H1 (cell line): ENCODE data around the gene ZNF516. TPM values are rescaled to one million over a fixed set of nuclear protein-coding genes. Genes with fewer than 3 reads are reported as not detected.

Experiments
- CTCF ChIA-PET: fragments of 300-600 bp; sonication (Branson Sonifier 250); formaldehyde crosslinking; loops from one replicate; lab custom pipeline; 2021; ENCODE audit not compliant: partially characterized antibody; lab: Charles Lee
- POLR2A ChIA-PET: fragments of 300-600 bp; sonication (Branson Sonifier 250); formaldehyde crosslinking; loops from one replicate; lab custom pipeline; 2021; ENCODE audit warnings: inconsistent platforms; ENCODE audit not compliant: partially characterized antibody; lab: Charles Lee
- DNase-seq, 2 experiments: peaks; one replicate each; pipeline versions ENCODE4 v3.0.0 to v3.0.0-alpha.2; 2010 to 2022; ENCODE audit warnings: low spot score in 2 of 2, low read depth in 1 of 2, mixed read lengths in 1 of 2
- FAIRE-seq: peaks from 2 replicates; lab custom pipeline; 2011; peaks lifted over from hg19 to GRCh38; lab: Jason Lieb, UNC
- H2AFZ ChIP-seq: 2 replicates; pipeline ENCODE4 v1.8.1; 2012; ENCODE audit warnings: low read length, inconsistent platforms
- H2AK5ac ChIP-seq: 2 replicates; pipeline ENCODE4 v1.6.1; 2013; ENCODE audit warnings: low read depth, low read length
- H2BK120ac ChIP-seq: replicated peaks from 2 replicates; pipeline ENCODE3; 2013; ENCODE audit warnings: low read depth, low read length, inconsistent platforms
- H2BK12ac ChIP-seq: 2 replicates; pipeline ENCODE4 v1.6.1; 2013; ENCODE audit warnings: low read depth, low read length
- H2BK15ac ChIP-seq: 2 replicates; pipeline ENCODE4 v1.6.1; 2013; ENCODE audit warnings: low read length
- H2BK20ac ChIP-seq: 2 replicates; pipeline ENCODE4 v1.6.1; 2013; ENCODE audit warnings: low read length
- H2BK5ac ChIP-seq: 2 replicates; pipeline ENCODE4 v1.6.1; 2013; ENCODE audit warnings: low read depth, low read length
- H3K14ac ChIP-seq: 2 replicates; pipeline ENCODE4 v1.6.1; 2013; ENCODE audit warnings: inconsistent platforms; ENCODE audit not compliant: insufficient read length
- H3K18ac ChIP-seq: 2 replicates; pipeline ENCODE4 v1.6.1; 2013; ENCODE audit warnings: low read length; ENCODE audit errors: extremely low read depth
- H3K23ac ChIP-seq: 2 replicates; pipeline ENCODE4 v1.6.1; 2013; ENCODE audit warnings: inconsistent platforms; ENCODE audit not compliant: insufficient read length
- H3K23me2 ChIP-seq: 2 replicates; pipeline ENCODE4 v1.6.1; 2013; ENCODE audit warnings: low read depth, low read length
- H3K27ac ChIP-seq: 2 replicates; pipeline ENCODE4 v1.6.1; 2011; ENCODE audit warnings: low read depth, low read length, inconsistent platforms
- H3K27me3 ChIP-seq, 4 experiments: replicated peaks in 1 of 4; 1 replicate in 1 of 4; 2 replicates in 3 of 4; pipeline versions ENCODE4 v1.6.1 to v1.8.1; 2011 to 2013; ENCODE audit warnings: low read length in 3 of 4, mild to moderate bottlenecking in 3 of 4, inconsistent platforms in 2 of 4, mixed read lengths in 2 of 4, moderate library complexity in 1 of 4; ENCODE audit not compliant: control insufficient read depth in 3 of 4, insufficient read depth in 3 of 4; ENCODE audit errors: extremely low read depth in 1 of 4
- H3K36me3 ChIP-seq, 4 experiments: 2 replicates each; pipeline versions ENCODE4 v1.6.1 to v1.8.1; 2011 to 2013; ENCODE audit warnings: mild to moderate bottlenecking in 4 of 4, low read length in 3 of 4, moderate library complexity in 2 of 4, control low read depth in 1 of 4, inconsistent platforms in 1 of 4; ENCODE audit not compliant: insufficient read depth in 4 of 4, control insufficient read depth in 2 of 4
- H3K4ac ChIP-seq: replicated peaks from 2 replicates; pipeline ENCODE3; 2013; ENCODE audit warnings: low read length, low read depth, mixed read lengths, inconsistent platforms; ENCODE audit not compliant: insufficient read length
- H3K4me1 ChIP-seq, 4 experiments: replicated peaks in 1 of 4; 1 replicate in 1 of 4; 2 replicates in 3 of 4; pipeline versions ENCODE4 v1.6.1 to v1.8.1; 2011 to 2013; ENCODE audit warnings: low read length in 3 of 4, inconsistent platforms in 2 of 4, mixed read lengths in 1 of 4; ENCODE audit not compliant: insufficient read depth in 4 of 4, control insufficient read depth in 3 of 4
- H3K4me2 ChIP-seq, 2 experiments: 2 replicates each; pipeline versions ENCODE4 v1.6.1 to v1.8.1; 2011 to 2013; ENCODE audit warnings: low read depth in 2 of 2, low read length in 2 of 2, control low read depth in 1 of 2, inconsistent platforms in 1 of 2, mild to moderate bottlenecking in 1 of 2; ENCODE audit not compliant: insufficient read depth in 1 of 2
- H3K4me3 ChIP-seq, 4 experiments: fragments of 200-600, 300-600 bp in 1 of 4; sonication (generic), shearing (Covaris generic), sonication (Bioruptor Twin) in 1 of 4; 2 replicates each; pipeline versions ENCODE4 v1.5.1 to v1.8.1; 2011 to 2016; ENCODE audit warnings: low read length in 4 of 4, low read depth in 3 of 4, control low read depth in 2 of 4, inconsistent platforms in 2 of 4, mild to moderate bottlenecking in 2 of 4, mixed read lengths in 1 of 4, moderate library complexity in 1 of 4; ENCODE audit not compliant: insufficient read depth in 2 of 4; ENCODE audit errors: extremely low read depth in 1 of 4
- H3K56ac ChIP-seq: replicated peaks from 2 replicates; pipeline ENCODE3; 2013; ENCODE audit warnings: low read depth, mild to moderate bottlenecking, mixed read lengths, low read length, inconsistent platforms; ENCODE audit not compliant: insufficient read length
- H3K79me1 ChIP-seq: 2 replicates; pipeline ENCODE4 v1.6.1; 2013; ENCODE audit warnings: low read depth, low read length, control low read depth
- H3K79me2 ChIP-seq, 2 experiments: 2 replicates each; pipeline versions ENCODE4 v1.6.1 to v1.8.1; 2012 to 2013; ENCODE audit warnings: low read length in 2 of 2, mild to moderate bottlenecking in 2 of 2, inconsistent platforms in 1 of 2; ENCODE audit not compliant: insufficient read depth in 2 of 2, control insufficient read depth in 1 of 2
- H3K9ac ChIP-seq, 4 experiments: replicated peaks in 1 of 4; 1 replicate in 1 of 4; 2 replicates in 3 of 4; pipeline versions ENCODE4 v1.6.1 to v1.8.1; 2011 to 2013; ENCODE audit warnings: low read depth in 3 of 4, low read length in 3 of 4, control low read depth in 2 of 4, mild to moderate bottlenecking in 2 of 4, moderate library complexity in 2 of 4, inconsistent platforms in 1 of 4; ENCODE audit errors: extremely low read depth in 1 of 4
- H3K9me3 ChIP-seq, 2 experiments: 2 replicates each; pipeline versions ENCODE4 v1.6.1 to v1.8.1; 2012 to 2013; ENCODE audit warnings: mild to moderate bottlenecking in 2 of 2, moderate library complexity in 2 of 2, control low read depth in 1 of 2, inconsistent platforms in 1 of 2, low read depth in 1 of 2, low read length in 1 of 2, mixed read lengths in 1 of 2; ENCODE audit not compliant: insufficient read depth in 2 of 2
- H4K20me1 ChIP-seq, 2 experiments: replicated peaks in 1 of 2; 2 replicates each; pipeline versions ENCODE3 to v1.8.1; 2011 to 2013; ENCODE audit warnings: inconsistent platforms in 2 of 2, low read length in 2 of 2, mild to moderate bottlenecking in 1 of 2; ENCODE audit not compliant: insufficient read depth in 2 of 2, control insufficient read depth in 1 of 2
- H4K5ac ChIP-seq: 2 replicates; pipeline ENCODE4 v1.6.1; 2013; ENCODE audit warnings: low read length, low read depth, mixed read lengths, inconsistent platforms; ENCODE audit not compliant: insufficient read length
- H4K8ac ChIP-seq: 2 replicates; pipeline ENCODE4 v1.8.0; 2013; ENCODE audit warnings: mild to moderate bottlenecking, moderate library complexity, low read length, inconsistent platforms; ENCODE audit not compliant: insufficient read depth; ENCODE audit errors: extremely low read depth
- H4K91ac ChIP-seq: replicated peaks from 2 replicates; pipeline ENCODE3; 2013; ENCODE audit warnings: low read length, mixed read lengths, inconsistent platforms; ENCODE audit not compliant: insufficient read length
- EZH2 ChIP-seq: fragments of 200-600 bp; sonication (generic); IDR thresholded peaks from 2 replicates; pipeline ENCODE4 v1.7.1; 2012; ENCODE audit warnings: low read depth, mild to moderate bottlenecking, moderate library complexity, low read length, inconsistent platforms; ENCODE audit not compliant: severe bottlenecking
- POLR2A ChIP-seq, 2 experiments: IDR thresholded peaks; 1 replicate in 1 of 2; 2 replicates in 1 of 2; pipeline ENCODE4 v1.6.1; 2011; ENCODE audit warnings: low read depth in 2 of 2, low read length in 2 of 2, mild to moderate bottlenecking in 2 of 2; ENCODE audit errors: control extremely low read depth in 1 of 2
- POLR2AphosphoS5 ChIP-seq: IDR thresholded peaks from 2 replicates; pipeline ENCODE4 v1.6.1; 2011; ENCODE audit warnings: low read depth, low read length
- POU5F1 ChIP-seq: IDR thresholded peaks from 2 replicates; pipeline ENCODE4 v1.6.1; 2011; ENCODE audit warnings: low read depth, mild to moderate bottlenecking, low read length, moderate library complexity
- SIN3A ChIP-seq, 2 experiments: IDR thresholded peaks in 1 of 2; conservative IDR thresholded peaks in 1 of 2; 2 replicates each; pipeline ENCODE4 v1.6.1; 2011 to 2012; ENCODE audit warnings: low read length in 2 of 2, improper control_type of control experiment in 1 of 2, low read depth in 1 of 2, mild to moderate bottlenecking in 1 of 2
- SIX5 ChIP-seq: IDR thresholded peaks from 2 replicates; pipeline ENCODE4 v1.6.1; 2011; ENCODE audit warnings: mild to moderate bottlenecking, low read depth, low read length
- SRF ChIP-seq: IDR thresholded peaks from 2 replicates; pipeline ENCODE4 v1.6.1; 2011; ENCODE audit warnings: mild to moderate bottlenecking, low read depth, low read length, moderate library complexity
- TAF7 ChIP-seq: optimal IDR thresholded peaks from 2 replicates; pipeline ENCODE3; 2011; ENCODE audit warnings: low read depth, mild to moderate bottlenecking, inconsistent platforms, low read length, moderate library complexity, borderline replicate concordance
- TCF12 ChIP-seq: IDR thresholded peaks from 2 replicates; pipeline ENCODE4 v1.6.1; 2011; ENCODE audit warnings: low read depth, mild to moderate bottlenecking, low read length
- USF2 ChIP-seq: IDR thresholded peaks from 2 replicates; pipeline ENCODE4 v1.6.1; 2011; ENCODE audit warnings: low read length, improper control_type of control experiment
- ZNF274 ChIP-seq: IDR thresholded peaks from 2 replicates; pipeline ENCODE4 v1.7.0; 2012; ENCODE audit warnings: low read length, borderline replicate concordance; ENCODE audit errors: extremely low read depth
- WGBS, 2 experiments: shearing (Covaris generic) in 1 of 2; methylation state at CpG; one replicate each; pipeline versions ENCODE4 v1.1.6 to v1.1.7; 2013 to 2015; ENCODE audit warnings: low lambda C conversion rate in 2 of 2, mixed read lengths in 2 of 2, inconsistent platforms in 1 of 2, low coverage in 1 of 2, missing lambda C conversion rate in 1 of 2; ENCODE audit not compliant: insufficient replicate concordance in 2 of 2, insufficient coverage in 1 of 2, insufficient read length in 1 of 2; ENCODE audit errors: extremely low coverage in 1 of 2, missing lambda C conversion rate in 1 of 2; 5-methylcytosine and 5-hydroxymethylcytosine counted together
- polyA plus RNA-seq, 7 experiments: library from polyadenylated mRNA; depleted of rRNA in 3 of 7; stranded (reverse) in 5 of 7; unstranded in 2 of 7; fragments of >200 nt in 5 of 7; fragments of 200-250 nt in 2 of 7; gene quantifications; 1 replicate in 5 of 7; 2 replicates in 1 of 7; 4 replicates in 1 of 7; pipeline versions ENCODE4 v1.2.1 to v1.2.3, GENCODE V29; 2011 to 2013; ENCODE audit warnings: missing spikeins in 2 of 7, mixed read lengths in 2 of 7
- total RNA-seq: library from RNA; stranded (reverse); fragmentation: NEBNext Ultra II Directional; extraction: Animal tissue kit (Norgen Biotek cat#: 25700); gene quantifications from 2 replicates; pipeline ENCODE4 v1.2.1, GENCODE V29; 2021

Gene ZNF516
- total and polyA plus RNA-seq, 2 of the 8 experiments (the other 6 are each of a cell fraction or from before 2014, with no cell fraction given) = 7.3 to 17.0 TPM

DNA sequence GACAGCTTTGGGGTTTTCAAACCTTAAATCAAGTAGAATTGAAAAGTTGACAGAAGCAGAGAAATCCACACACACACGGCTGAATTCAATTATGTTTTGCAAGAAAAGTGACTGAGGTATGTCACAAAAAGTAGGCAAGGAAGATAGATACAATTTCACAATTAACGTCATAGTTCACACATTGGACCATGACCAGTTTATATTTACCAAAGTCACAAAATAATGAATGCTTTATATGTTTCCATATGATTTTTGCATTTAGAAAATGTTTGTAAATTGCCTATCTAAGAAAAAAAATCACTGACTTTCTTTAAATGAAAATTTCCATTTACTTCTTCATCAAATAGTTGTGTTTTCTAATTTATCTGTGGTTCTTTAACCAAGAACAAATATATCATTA, 29.4 kb upstream of the ZNF516 start:
- no peak for TF ChIP-seq SRF
- TF ChIP-seq ZNF274 = no peak
- no peak for TF ChIP-seq SIN3A (conservative IDR thresholded peaks at IDR 0.05 in 1 of 2, IDR thresholded peaks at IDR 0.05 in 1 of 2; ENCODE audit: low read depth in 1 of 2, low read length in 2 of 2)
- no peak for TF ChIP-seq POU5F1
- no peak for TF ChIP-seq USF2
- TF ChIP-seq SIX5 = no peak
- TF ChIP-seq TCF12 = no peak
- no peak for TF ChIP-seq POLR2A (IDR thresholded peaks at IDR 0.05; ENCODE audit: control extremely low read depth in 1 of 2, low read depth in 2 of 2, low read length in 2 of 2)
- TF ChIP-seq EZH2 = no peak
- TF ChIP-seq TAF7 = no peak
- no peak for TF ChIP-seq POLR2AphosphoS5
- CTCF ChIA-PET = no interaction called here
- Histone ChIP-seq H2BK120ac (no peak overlapping the region), H3K18ac (no peak overlapping the region), H3K23ac (no peak overlapping the region), H4K20me1 (no peaks in the 10 kb centered on the region), H3K9ac (no peak overlapping the region), H2BK20ac (no peak overlapping the region), H4K8ac (no peak overlapping the region), H3K4me3 (no peak overlapping the region), H3K27me3 (peaks cover 0 to 9% (median 0%) of the 10 kb centered on the region in 4 experiments; a peak in 3 of 7 replicates), H4K5ac (no peak overlapping the region), H2AK5ac (no peak overlapping the region), H3K4me2 (no peak overlapping the region; a peak in 1 of 4 replicates), H3K9me3 (no peaks in the 10 kb centered on the region), H3K27ac (no peak overlapping the region), H3K23me2 (no peaks in the 10 kb centered on the region), H3K79me2 (no peaks in the 10 kb centered on the region), H2BK12ac (no peak overlapping the region), H4K91ac (no peak overlapping the region), H3K4me1 (peaks cover 4 to 22% (median 11%) of the 10 kb centered on the region in 4 experiments), H2BK15ac (no peak overlapping the region), H3K4ac (no peak overlapping the region), H3K56ac (no peak overlapping the region), H3K36me3 (no peaks in the 10 kb centered on the region), H2AFZ (no peak overlapping the region), H2BK5ac (no peak overlapping the region), H3K79me1 (no peaks in the 10 kb centered on the region), H3K14ac (no peak overlapping the region)
- DNase-seq = no peak
- FAIRE-seq = no peak
- POLR2A ChIA-PET = no interaction called here
- 90% methylated on average over 2 of the region's 2 CpGs; no CpG with 5 or more reads in 1 of the 2 experiments for WGBS, 2 experiments
